Kidney tubule cell (primary cell): ENCODE results near the gene CYP1A2.
A peak's percentile ranks its signal among the peaks of the same experiment; 100 is the strongest.
"Not testable (repeated sequence)": the region's sequence is repeated elsewhere in the genome, so short reads cannot be mapped to it uniquely, and the experiment has no call there.

Experiments
- DNase-seq: peaks from one replicate; pipeline ENCODE4 v3.0.0-alpha.2; 2018; ENCODE audit warnings: low spot score

CYP1A2 gene

GRCh38 chr15:74777769-74778598 is 29.3 kb downstream of the CYP1A2 start:
- DNase-seq, result no peak

DNA sequence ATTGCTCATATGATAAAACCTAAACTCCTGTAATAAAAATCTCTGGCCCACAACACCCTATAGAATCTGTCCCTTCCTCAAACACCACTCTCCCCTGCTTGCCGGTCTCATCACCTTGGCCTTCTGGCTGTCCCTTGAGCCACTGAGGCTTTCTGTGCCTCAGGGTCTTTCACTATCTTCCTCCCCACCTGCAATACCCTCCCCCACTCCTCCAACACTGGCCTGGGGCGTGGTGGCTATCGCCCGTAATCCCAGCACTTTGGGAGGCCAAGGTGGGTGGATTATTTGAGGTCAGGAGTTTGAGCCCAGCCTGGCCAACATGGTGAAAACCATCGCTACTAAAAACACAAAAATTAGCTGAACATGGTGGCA is 29.9 kb downstream of the CYP1A2 start:
- no peak for DNase-seq

GRCh38 chr15:74779162-74779648 is 30.6 kb downstream of the CYP1A2 start:
- no peak for DNase-seq

DNA sequence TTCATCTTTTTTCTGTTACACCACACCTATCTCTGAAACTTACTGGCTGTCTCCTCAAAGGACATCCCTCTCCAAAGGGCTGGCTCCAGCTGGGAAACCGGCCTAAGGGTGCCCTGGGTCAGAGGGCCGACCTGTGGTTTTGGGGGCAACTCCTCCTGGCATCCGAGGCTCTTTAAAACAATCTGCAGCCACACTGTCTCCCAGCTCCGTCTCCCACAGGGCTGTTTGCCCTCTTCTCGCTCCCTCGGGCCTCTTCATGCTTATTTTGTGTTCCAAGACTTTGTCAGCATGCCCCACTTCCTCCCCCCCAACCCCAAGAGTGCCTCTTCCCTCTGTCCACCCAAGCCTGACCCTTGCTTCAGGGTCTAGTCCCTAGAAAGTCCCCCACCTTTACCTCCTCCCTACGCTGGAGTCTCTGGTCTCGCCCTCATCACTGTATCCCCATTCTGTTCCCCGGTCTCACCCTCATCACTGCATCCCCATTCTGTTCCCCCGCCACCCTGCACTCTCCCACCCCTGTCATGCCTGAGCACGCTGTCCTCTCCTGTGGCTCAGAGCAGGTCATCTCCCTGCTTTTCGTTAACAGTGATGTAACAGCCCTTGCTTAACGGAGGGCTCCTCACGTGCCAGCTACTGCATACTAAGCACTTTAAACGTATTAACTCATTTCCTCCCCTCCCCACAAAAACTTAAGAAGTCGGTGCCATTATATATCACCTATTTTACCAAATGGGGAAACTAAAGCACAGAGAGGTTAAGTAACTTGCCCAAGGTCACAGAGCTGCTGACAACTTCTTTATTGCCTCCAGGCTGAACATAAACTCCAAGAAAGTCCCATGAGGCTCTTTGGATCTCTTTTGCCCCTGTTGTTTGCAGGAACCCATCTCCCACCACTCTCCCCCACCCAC is 32.1 kb downstream of the CYP1A2 start:
- DNase-seq, result no peak

DNA sequence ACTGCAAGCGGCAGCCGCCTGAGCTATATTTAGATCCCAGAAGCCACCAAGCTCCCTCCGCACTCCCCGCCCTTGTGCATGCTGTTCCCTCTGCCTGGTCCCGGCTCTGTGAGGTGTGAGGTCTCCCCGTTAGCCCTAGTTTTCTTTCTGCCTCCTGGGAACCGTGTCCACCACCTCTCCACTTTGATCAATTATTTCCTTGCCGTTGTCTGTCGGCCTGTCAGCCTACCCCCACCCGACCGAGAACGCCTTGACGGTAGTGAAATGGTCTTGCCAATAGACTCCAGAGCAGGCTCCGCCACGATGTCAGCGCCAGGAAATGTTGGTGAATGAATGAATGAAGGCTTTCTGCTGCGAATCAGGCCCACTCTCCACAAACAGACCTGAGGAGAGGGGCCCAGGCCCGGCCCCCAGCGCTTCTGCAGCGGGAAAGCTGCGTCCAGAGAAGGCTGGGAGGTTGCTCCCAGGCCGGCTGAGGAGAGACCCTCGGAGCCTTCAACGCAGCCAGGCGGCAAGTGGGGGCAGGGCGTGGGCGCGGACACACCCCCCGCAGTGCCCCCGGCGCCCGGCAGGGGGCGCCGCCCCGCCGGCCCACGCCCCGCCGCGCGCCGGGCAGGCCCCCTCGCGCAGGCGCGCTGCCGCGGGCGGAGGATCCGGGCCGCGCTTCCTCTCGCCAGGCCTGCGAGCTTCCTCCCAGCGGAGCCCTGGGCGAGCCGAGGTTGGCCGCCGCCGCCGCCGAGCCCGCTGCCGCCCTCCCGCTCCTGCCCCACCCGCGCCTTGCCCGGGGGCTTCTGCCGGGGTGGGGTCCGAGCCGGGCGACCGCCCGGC is 33.0 kb downstream of the CYP1A2 start, which contains the start of gene CSK:
CSK (plus strand) TSS at position 650 of the 828 bp plus-strand sequence. CDS start 16,218 bp downstream, outside the sequence.
- DNase-seq, result peak; percentile 71

GRCh38 chr15:74782259-74783071 is 33.8 kb downstream of the CYP1A2 start:
- peak; percentile 29 for DNase-seq

DNA sequence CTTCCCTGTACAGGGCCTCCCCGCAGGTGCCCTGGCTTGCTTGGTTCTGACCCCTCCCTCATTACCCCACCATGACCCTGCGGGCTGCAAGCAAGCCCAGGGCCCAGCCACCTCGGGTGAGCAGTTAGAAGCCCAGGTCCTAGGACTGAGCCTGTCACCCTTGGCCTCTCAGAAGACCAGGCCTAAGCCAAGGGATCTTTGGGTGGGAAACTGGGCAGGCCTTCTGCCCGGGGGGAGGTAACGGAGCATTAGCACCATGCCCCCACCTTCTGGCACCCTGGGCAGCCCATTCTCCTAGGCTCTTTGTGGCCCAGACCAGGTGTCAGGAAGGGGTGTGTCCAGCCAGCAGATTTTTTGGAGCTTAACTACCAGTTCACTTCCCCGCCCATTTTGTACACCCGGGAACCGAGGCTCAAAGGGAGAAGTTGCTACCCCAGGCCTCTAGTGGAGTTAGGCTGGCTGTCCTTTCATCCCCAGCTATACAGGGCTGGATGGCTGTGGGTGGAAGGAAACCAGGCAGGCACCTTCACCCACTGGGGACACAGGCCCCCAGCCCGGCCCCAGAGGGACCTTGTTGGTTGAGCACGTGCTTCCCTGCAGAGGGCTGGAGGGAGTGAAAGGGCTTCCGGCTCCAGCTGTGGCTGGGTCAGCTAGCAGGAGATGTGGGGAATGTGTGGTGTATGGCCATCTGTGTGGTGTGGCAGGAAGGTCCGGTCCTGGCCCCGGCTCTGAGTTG is 34.6 kb downstream of the CYP1A2 start:
- DNase-seq, result peak; percentile 25

GRCh38 chr15:74783808-74784175 is 35.1 kb downstream of the CYP1A2 start:
- no peak for DNase-seq

- no peak for DNase-seq
Measured at GRCh38 chr15:74784426-74785193, 36.0 kb downstream of the CYP1A2 start.

DNA sequence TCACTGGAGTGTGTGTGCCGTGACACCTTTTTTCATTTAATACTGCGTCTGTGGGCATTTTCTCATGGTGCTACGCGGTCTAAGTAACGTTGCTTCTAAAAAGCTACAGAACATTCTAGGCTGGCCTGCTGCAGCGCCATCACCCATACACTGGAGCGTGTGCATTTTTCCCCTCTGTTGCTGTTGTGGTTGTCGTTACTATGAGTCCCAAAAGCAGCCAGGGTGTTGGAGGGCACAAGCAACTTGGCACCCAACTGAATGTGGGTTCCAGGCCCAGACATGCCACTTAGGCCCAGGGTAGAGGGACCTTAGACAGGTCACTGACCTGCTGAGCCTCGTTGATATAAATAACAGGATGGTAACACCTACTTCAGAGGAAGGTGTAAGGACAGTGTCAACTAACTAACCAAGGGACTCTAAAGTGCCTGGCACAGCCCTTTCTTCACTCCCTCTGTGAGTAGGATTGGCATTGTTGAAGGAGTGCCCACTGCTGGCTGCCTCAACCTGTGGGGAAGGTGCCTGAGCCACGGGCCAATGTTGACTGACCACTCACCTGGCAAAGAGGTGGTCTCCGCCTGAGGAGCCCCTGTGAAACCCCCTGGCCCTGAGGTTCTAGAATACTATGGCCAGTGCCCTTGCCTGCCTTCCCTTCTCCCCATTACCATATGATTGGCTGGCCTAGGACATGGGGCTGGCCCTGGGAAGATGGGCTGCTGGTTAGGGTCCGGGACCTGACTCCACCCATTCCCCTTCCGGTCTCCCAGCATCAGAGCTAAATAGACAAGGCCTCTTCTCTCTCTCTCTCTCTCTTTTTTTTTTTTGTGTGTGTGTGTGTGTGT is 36.8 kb downstream of the CYP1A2 start:
- no peak for DNase-seq

- not testable (repeated sequence) for DNase-seq
Measured at GRCh38 chr15:74786081-74786480, 37.4 kb downstream of the CYP1A2 start.

- no peak for DNase-seq
Measured at GRCh38 chr15:74786551-74787165, 38.0 kb downstream of the CYP1A2 start.

DNA sequence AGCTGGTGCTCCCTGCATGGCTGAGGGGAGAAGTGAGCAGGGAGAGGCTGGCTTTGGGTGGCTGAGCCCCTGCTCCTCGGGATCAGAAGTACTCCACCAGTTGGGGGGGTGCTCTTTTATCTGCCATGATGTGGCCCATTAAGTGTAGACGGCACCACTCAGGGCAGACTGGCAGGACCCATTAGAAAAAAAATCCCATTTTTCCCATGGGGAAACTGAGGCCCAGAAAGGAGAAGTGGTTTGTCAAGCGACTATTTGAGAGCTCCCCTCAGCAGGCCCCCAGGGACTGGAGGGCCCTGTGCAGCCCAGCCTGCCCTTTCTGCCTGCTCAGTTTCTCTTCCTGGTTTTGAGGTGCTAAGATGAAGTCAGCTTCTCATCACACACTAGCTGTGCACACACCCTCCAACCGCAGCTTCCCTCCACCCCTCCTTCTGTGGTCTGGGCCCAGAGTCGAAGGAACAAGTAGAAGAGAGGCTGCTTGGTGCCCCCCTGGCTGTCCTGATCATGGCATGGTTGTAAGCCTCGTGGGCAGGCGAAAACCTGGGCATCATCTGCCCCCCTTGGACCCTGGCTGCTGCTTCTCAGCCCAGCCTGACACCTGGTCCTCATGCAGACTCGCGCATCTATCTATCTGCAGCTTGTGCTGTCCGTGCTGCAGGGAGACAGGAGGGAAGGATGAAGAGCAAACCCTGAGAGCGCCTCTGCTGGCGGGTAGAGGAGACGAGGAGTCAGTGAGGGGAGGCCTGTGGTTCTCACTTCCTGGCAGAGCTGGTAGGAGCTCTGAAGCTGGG is 38.8 kb downstream of the CYP1A2 start:
- DNase-seq, result peak; percentile 43

DNA sequence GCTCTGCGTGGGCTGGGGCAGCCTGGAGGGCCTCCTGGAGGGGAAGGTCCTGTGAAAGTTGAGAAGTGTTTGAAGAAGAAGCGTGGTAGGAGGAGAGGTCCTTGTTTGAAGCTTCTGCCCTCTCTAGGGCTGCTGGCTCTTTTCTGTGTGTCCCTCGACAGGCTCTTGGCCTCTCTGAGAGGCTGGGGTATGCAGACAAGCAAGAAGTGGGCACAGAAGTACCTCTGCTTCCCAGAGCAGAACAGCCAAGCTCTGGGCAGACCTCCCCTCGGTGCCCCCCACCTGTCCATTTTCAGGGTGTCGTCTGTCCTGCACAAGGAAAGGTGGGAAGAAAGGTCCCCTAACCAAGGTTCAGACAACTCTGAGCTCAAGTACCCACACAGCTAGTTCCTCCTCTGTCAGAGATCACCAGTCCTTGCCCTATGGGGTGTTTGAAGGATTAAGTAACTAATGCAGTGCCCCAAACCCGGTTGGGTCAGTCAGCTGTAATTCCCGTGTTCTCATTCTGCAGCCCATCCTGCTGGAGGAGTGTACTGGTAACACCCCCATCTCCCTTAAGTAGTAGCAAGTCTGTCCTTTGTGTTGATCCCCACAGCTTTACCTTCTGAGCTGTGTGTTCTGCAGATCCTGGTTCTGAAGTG is 39.5 kb downstream of the CYP1A2 start:
- DNase-seq, result no peak

- no peak for DNase-seq
Measured at GRCh38 chr15:74788683-74789151, 40.1 kb downstream of the CYP1A2 start.

- peak; percentile 13 for DNase-seq
Measured at GRCh38 chr15:74789171-74789631, 40.6 kb downstream of the CYP1A2 start.

DNA sequence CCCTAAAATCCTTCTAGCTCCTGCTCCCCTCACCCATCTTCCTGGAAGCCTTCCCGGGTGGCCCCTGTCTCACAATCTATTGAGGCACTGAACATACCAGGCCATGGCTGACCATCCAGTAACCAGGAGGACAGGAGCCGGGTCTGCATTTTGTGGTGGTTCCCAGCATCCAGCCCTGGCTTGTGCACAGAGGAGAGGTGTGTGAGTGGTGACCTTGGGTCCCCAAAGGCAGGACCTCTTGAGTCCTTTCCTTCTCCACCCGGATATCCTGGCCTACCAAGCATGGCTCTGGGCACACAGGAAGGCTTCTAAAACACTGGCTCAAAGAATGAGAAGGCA is 41.1 kb downstream of the CYP1A2 start:
- peak; percentile 14 for DNase-seq
